ENCODE measurements around the gene SELENOS. TPM values are rescaled to one million over a fixed set of nuclear protein-coding genes. Genes with fewer than 3 reads are reported as not detected.

SELENOS gene
- total RNA-seq, 1 donor from 2014 or later = 42.1 TPM

GRCh38 chr15:101318147-101318819 is 41.0 kb upstream of the SELENOS start:
- Mint-ChIP-seq H3K9me3 (no peaks in the 10 kb centered on the region), H3K4me1 (no peaks in the 10 kb centered on the region), H3K27me3 (ENCODE audit: low read depth) (peaks cover 21% of the 10 kb centered on the region), H3K27ac (ENCODE audit: unreplicated experiment) (no peak overlapping the region), H3K36me3 (ENCODE audit: low read depth) (no peaks in the 10 kb centered on the region), H3K4me3 (no peak overlapping the region)
- DNase-seq (ENCODE audit: low read depth, low spot score) = no peak
- TF ChIP-seq CTCF (conservative IDR thresholded peaks at IDR 0.05) = no peak

GRCh38 chr15:101317336-101317872 is 40.1 kb upstream of the SELENOS start:
- no peak for TF ChIP-seq CTCF (conservative IDR thresholded peaks at IDR 0.05)
- Mint-ChIP-seq H3K36me3 (ENCODE audit: low read depth) (no peaks in the 10 kb centered on the region), H3K4me1 (no peaks in the 10 kb centered on the region), H3K9me3 (no peaks in the 10 kb centered on the region), H3K27me3 (ENCODE audit: low read depth) (peaks cover 21% of the 10 kb centered on the region), H3K27ac (ENCODE audit: unreplicated experiment) (no peak overlapping the region), H3K4me3 (no peak overlapping the region)
- DNase-seq (ENCODE audit: low read depth, low spot score) = no peak

GRCh38 chr15:101316529-101316928 is 39.2 kb upstream of the SELENOS start:
- TF ChIP-seq CTCF (conservative IDR thresholded peaks at IDR 0.05) = no peak
- DNase-seq (ENCODE audit: low read depth, low spot score) = no peak
- H3K27me3 Mint-ChIP-seq (ENCODE audit: low read depth) = peaks cover 21% of the 10 kb centered on the region
- H3K4me1 Mint-ChIP-seq = no peaks in the 10 kb centered on the region
- no peaks in the 10 kb centered on the region for H3K9me3 Mint-ChIP-seq
- peak overlapping the region; percentile 27 for H3K27ac Mint-ChIP-seq (ENCODE audit: unreplicated experiment)
- no peaks in the 10 kb centered on the region for H3K36me3 Mint-ChIP-seq (ENCODE audit: low read depth)
- no peak overlapping the region for H3K4me3 Mint-ChIP-seq

GRCh38 chr15:101315736-101316135 is 38.5 kb upstream of the SELENOS start:
- Mint-ChIP-seq H3K27me3 (ENCODE audit: low read depth) (peaks cover 15% of the 10 kb centered on the region), H3K9me3 (no peaks in the 10 kb centered on the region), H3K4me1 (no peaks in the 10 kb centered on the region), H3K27ac (ENCODE audit: unreplicated experiment) (no peak overlapping the region), H3K36me3 (ENCODE audit: low read depth) (no peaks in the 10 kb centered on the region), H3K4me3 (no peak overlapping the region)
- no peak for DNase-seq (ENCODE audit: low read depth, low spot score)
- no peak for TF ChIP-seq CTCF (conservative IDR thresholded peaks at IDR 0.05)

- H3K9me3 Mint-ChIP-seq = no peaks in the 10 kb centered on the region
- no peak overlapping the region for H3K4me3 Mint-ChIP-seq
- H3K36me3 Mint-ChIP-seq (ENCODE audit: low read depth) = no peaks in the 10 kb centered on the region
- no peak overlapping the region for H3K27ac Mint-ChIP-seq (ENCODE audit: unreplicated experiment)
- no peak for TF ChIP-seq CTCF (conservative IDR thresholded peaks at IDR 0.05)
- no peak for DNase-seq (ENCODE audit: low read depth, low spot score)
- no peaks in the 10 kb centered on the region for H3K4me1 Mint-ChIP-seq
- peaks cover 8% of the 10 kb centered on the region for H3K27me3 Mint-ChIP-seq (ENCODE audit: low read depth)
These were observed 37.2 kb upstream of the SELENOS start for GRCh38 chr15:101314336-101315125.

All from neural crest cell (in vitro differentiated cells).